HG03039 (cell line): ENCODE measurements around the gene PDIA6.
"Not testable (repeated sequence)": the region's sequence is repeated elsewhere in the genome, so short reads cannot be mapped to it uniquely, and the experiment has no call there.

Experiments
- ATAC-seq: cut with Tn5 transposase; IDR thresholded peaks from one replicate; pipeline ENCODE4 v1.9.1; 2021; ENCODE audit warnings: mild to moderate bottlenecking, moderate library complexity; ENCODE audit not compliant: unreplicated experiment

The PDIA6 gene

GRCh38 chr2:10813163-10814138 lies 866 bp upstream of the PDIA6 start:
- not testable (repeated sequence) for ATAC-seq

- ATAC-seq: no peak
These were observed 1.1 kb downstream of the PDIA6 start for GRCh38 chr2:10811517-10811916.

- no peak for ATAC-seq
These were observed 2.1 kb downstream of the PDIA6 start for GRCh38 chr2:10810202-10811161.

- ATAC-seq: no peak
These were observed 6.0 kb downstream of the PDIA6 start for GRCh38 chr2:10806543-10806942.

DNA sequence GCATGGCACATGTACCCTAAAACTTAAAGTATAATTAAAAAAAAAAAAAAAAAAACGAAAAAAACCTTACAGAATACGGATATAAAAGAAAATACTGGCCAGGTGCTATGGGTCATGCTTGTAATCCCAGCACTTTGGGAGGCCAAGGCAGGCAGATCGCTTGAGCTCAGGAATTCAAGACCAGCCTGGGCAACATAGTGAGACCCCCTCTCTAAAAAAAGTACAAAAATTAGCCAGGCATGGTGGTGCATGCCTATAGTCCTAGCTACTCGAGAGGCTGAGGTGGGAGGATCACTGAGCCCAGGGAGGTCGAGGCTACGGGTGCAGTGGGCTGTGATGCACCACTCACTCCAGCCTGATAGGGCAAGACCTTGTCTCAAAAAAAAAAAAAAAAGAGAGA lies 6.6 kb downstream of the PDIA6 start:
- ATAC-seq: not testable (repeated sequence)

- no peak for ATAC-seq
These were observed 9.9 kb downstream of the PDIA6 start for GRCh38 chr2:10802657-10803056.

DNA sequence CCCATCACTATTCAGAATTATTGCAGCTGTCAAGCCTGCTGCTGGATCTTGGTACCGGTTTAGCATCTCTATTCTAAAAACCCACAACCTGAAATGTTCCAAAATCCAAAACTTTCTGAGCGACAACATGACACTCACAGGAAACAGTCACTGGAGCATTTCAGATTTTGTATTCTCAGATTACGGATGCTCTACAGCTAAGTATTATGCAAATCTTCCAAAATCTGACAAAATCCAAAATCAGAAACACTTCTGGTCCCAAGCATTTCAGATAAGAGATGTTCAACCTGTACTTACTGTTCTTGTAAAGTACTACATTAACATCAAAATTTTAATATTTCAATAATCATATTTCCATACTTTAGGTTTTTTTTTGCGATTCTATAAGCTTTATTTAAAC lies 12.4 kb downstream of the PDIA6 start:
- no peak for ATAC-seq

GRCh38 chr2:10798783-10799182 lies 13.8 kb downstream of the PDIA6 start:
- no peak for ATAC-seq

- no peak for ATAC-seq
These were observed 15.9 kb downstream of the PDIA6 start for GRCh38 chr2:10796703-10797102.

DNA sequence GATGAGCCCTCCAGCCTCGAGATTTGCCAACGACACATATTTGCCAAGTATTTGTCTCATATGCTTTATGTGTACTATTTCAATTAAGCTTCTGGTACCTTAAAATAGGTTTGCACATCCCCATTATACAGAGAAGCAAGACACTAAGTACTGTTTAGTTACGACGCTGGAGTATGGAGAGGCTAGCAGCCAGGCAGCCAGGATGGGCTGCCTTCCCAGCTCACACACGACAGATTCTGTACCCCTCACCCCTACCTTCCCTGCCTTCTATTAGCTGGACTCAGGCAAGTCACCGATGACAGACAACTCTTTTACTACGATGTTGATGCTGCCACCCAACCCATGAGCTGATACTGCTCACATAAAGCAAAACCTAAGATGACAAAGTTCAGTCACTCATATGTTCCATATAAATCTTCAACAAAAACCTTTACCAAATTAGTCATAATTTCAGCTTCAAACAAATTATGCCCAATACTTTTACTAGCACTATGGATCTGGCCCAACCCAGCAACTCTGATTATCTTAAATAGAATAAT lies 17.0 kb downstream of the PDIA6 start:
- ATAC-seq: no peak

DNA sequence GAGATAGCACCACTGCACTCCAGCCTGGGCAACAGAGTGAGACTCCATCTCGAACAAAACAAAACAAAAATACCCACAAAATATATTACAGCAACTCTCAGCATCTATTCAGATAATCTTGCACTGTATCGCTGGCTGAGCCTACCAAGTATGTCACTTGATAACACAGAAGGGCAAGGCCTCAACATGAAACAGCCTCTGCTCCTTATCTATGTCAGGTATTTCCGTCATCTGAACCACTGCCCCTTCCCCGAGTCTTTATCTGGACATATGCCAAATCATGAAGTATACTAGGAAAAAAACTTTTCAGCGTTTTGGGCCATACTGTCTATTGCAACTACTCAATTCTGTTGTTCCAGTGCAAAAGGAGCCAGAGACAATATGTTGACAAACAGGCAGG lies 17.7 kb downstream of the PDIA6 start:
- no peak for ATAC-seq

- ATAC-seq: no peak
These were observed 18.8 kb downstream of the PDIA6 start for GRCh38 chr2:10793816-10794215.

DNA sequence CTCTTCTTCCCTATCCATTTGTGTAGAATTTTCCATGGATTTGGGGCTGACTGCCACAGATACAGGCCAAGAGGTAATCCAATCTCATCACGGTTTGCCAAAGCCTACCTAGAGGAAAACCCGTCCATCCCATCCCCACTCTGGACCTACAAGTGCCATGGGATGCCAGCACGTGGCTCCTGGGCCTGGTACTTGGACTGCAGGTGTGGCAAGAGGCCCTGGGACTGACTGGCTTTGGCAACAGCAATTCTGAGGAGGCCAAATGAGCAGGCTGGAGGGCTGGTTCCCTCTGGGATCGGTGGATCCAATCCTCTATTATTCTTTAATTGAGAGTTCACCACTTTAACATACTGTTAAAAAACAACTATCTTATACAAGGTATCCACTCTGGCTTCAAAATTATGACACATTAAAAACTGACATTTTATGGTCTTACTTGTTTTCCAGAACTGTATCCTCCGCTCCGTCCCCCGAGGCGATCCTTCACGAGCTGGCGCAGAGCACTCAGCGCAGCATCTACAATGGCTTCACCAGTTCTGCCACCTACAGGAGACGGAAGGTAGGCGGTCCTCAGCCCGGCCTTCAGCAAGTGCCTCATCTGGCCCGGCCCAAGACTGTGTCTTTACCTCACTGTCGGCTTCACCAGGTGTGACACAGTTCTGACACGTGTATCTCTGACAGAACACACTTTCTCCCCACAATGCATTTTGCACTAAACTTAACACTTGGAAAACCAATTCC lies 19.8 kb downstream of the PDIA6 start:
- no peak for ATAC-seq

DNA sequence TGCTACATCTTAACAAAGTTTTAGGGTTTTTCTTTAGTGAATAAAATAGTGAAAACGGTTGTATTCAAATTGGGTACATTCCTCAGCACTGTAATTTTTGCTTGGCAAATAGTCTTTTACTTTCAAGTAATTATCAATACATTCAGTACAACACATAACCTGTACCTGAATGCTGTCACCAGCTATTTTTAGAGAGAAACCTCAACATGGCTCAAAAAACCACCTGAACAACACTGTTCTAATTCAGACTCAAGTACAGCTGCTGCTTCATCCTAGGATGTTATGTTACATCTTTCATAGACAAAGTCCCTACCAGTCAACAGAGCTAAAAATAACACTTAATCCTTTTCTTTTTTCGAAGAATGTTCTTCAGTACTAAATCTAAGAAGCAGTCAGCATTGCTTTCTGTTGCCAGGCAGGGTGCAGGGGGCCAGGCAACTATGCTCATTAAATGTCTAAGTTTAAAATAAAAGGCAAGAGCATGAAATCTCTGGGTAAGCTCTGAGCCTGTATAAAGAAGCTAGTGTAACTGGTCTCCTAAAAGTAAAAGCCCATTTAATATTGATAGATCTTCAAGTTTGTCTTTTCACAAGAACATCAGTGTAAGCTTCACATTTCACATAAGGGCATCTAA lies 20.5 kb downstream of the PDIA6 start:
- ATAC-seq: peak; percentile 47

- ATAC-seq: no peak
These were observed 22.2 kb downstream of the PDIA6 start for GRCh38 chr2:10790228-10790973.

GRCh38 chr2:10788855-10789254 lies 23.7 kb downstream of the PDIA6 start:
- ATAC-seq: no peak

DNA sequence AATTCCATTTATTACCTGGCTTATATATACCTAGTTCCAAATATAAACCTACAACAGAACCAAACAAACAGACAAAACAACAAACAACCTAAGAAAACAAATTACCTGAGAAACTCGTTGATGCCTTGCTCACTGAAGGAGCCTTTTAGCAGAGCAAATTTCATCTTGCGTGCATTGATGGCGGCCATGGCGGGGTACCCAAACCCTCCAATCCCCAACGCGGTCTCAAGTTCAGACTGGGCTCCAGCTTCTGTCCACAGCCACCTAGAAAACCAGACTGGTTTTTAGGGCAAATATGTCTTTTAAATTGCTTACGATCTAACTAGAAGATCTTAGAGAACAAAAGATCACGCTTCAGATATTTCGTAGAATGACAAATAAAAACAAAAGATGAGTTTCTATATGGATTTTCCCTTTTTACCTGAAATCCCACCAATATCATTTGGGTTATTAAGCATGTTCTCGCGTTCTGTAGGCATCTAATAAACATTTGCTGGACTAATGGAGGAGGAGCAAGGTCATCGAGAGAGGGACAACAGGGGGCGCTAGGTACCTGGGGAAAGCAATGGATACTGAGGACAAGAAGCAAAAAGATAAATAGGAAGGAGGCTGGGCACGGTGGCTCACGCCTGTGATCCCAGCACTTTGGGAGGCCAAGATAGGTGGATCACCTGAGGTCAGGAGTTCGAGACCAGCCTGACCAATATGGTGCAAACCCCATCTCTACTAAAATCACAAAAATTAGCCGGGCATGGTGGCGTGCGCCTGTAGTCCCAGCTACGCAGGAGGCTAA lies 25.2 kb downstream of the PDIA6 start:
- no peak for ATAC-seq

DNA sequence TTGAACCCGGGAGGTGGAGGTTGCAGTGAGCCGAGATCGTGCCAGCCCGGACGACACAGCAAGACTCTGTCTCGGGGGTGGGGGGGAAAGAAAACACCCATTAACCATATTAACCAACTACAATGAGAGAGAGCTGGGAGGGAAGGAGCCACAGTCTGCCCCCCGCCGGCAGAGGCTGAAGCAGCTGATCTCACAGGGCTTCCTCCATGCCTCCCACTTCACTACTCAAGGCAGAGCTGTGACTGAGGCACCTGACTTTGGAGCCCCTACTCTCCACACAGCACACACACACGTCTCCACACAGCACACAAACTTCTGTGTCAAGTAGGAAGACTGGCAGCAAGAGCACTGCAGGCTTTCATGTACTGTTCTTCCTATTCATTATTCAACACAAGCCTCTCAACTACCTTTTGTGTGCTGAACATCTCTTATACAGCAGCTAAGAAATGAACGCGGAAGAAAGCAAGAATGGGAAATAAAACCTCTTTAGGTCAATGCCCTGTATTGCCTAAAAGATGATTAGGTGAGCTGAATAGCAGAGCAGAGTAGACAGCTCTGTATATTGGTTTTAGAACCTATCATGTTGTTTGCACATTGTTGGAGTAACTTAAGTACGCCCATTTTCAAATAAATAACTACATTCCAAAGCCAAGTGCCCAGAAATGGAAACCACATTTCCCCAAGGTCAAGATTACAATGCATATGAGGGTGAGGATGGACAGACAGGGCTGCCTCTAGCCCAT lies 26.2 kb downstream of the PDIA6 start:
- ATAC-seq: no peak
